GM23338 (cell line): ENCODE results near the gene KDM4E. TPM values are rescaled to one million over a fixed set of nuclear protein-coding genes. Genes with fewer than 3 reads are reported as not detected.

Experiments
- ATAC-seq: fragments of 200-7000 bp; cut with Tn5 transposase; 3 replicates; pipeline ENCODE4 v1.9.1; 2020
- DNase-seq: peaks from one replicate; pipeline ENCODE4 v3.0.0-alpha.2; 2015; ENCODE audit warnings: low spot score
- H2AFZ ChIP-seq: fragments of 200-600 bp; sonication (generic); 2 replicates; pipeline ENCODE4 v1.8.0; 2016; ENCODE audit warnings: antibody characterized with exemption, mild to moderate bottlenecking, moderate library complexity
- H3F3A ChIP-seq: fragments of 200-600 bp; sonication (generic); replicated peaks from 2 replicates; pipeline ENCODE4 v1.8.0; 2017; ENCODE audit warnings: antibody characterized with exemption, mixed run types, low read depth
- H3K27ac ChIP-seq: fragments of 200-600 bp; sonication (generic); 2 replicates; pipeline ENCODE4 v1.6.1; 2016; ENCODE audit warnings: low read depth
- H3K27me3 ChIP-seq: fragments of 200-600 bp; sonication (generic); 2 replicates; pipeline ENCODE4 v1.8.0; 2016; ENCODE audit warnings: mild to moderate bottlenecking, mixed run types, moderate library complexity; ENCODE audit not compliant: insufficient read depth
- H3K36me3 ChIP-seq: fragments of 200-600 bp; sonication (generic); 2 replicates; pipeline ENCODE4 v1.8.0; 2016; ENCODE audit warnings: mild to moderate bottlenecking; ENCODE audit not compliant: insufficient read depth
- H3K4me1 ChIP-seq: fragments of 200-600 bp; sonication (generic); 2 replicates; pipeline ENCODE4 v1.8.0; 2016; ENCODE audit warnings: mild to moderate bottlenecking, moderate library complexity; ENCODE audit not compliant: insufficient read depth
- H3K4me2 ChIP-seq: fragments of 200-600 bp; sonication (generic); 2 replicates; pipeline ENCODE4 v1.7.1; 2017; ENCODE audit warnings: mixed run types
- H3K4me3 ChIP-seq: fragments of 200-600 bp; sonication (generic); 2 replicates; pipeline ENCODE4 v1.6.1; 2016; ENCODE audit warnings: mixed run types
- H3K79me2 ChIP-seq: fragments of 200-600 bp; sonication (generic); replicated peaks from 2 replicates; pipeline ENCODE4 v1.8.0; 2017; ENCODE audit warnings: mild to moderate bottlenecking; ENCODE audit not compliant: insufficient read depth
- H3K9me2 ChIP-seq: fragments of 200-600 bp; sonication (generic); 2 replicates; pipeline ENCODE4 v1.8.0; 2017; ENCODE audit not compliant: insufficient read depth
- H4K20me1 ChIP-seq: fragments of 200-600 bp; sonication (generic); replicated peaks from 2 replicates; pipeline ENCODE4 v1.8.0; 2017; ENCODE audit warnings: mild to moderate bottlenecking; ENCODE audit not compliant: insufficient read depth
- H3K27ac Mint-ChIP-seq: 2 replicates; pipeline ENCODE4 v1.8.0; 2020; ENCODE audit warnings: inconsistent platforms, mild to moderate bottlenecking, moderate library complexity, mixed read lengths
- H3K27me3 Mint-ChIP-seq: 3 replicates; pipeline ENCODE4 v1.8.0; 2022; ENCODE audit warnings: low read depth, mild to moderate bottlenecking, moderate library complexity, mixed read lengths, inconsistent platforms; ENCODE audit not compliant: insufficient read depth, poor library complexity
- H3K36me3 Mint-ChIP-seq: 3 replicates; pipeline ENCODE4 v1.8.0; 2021; ENCODE audit warnings: low read depth, mild to moderate bottlenecking, inconsistent platforms, moderate library complexity, mixed read lengths
- H3K4me1 Mint-ChIP-seq: 3 replicates; pipeline ENCODE4 v1.8.0; 2020; ENCODE audit warnings: mild to moderate bottlenecking, inconsistent platforms, mixed read lengths
- H3K4me3 Mint-ChIP-seq: 3 replicates; pipeline ENCODE4 v1.8.0; 2021; ENCODE audit warnings: moderate library complexity, mild to moderate bottlenecking, inconsistent platforms, mixed read lengths
- H3K9me3 Mint-ChIP-seq: 3 replicates; pipeline ENCODE4 v1.8.0; 2020; ENCODE audit warnings: moderate library complexity, mild to moderate bottlenecking, inconsistent platforms, mixed read lengths
- CREB1 ChIP-seq: fragments of 250-450 bp; sonication (Bioruptor Pico); IDR thresholded peaks from 2 replicates; pipeline ENCODE4 v1.5.0; 2020; ENCODE audit warnings: low read depth, mild to moderate bottlenecking, moderate library complexity
- ETS1 ChIP-seq: IDR thresholded peaks from 2 replicates; pipeline ENCODE4 v1.6.1; 2016; ENCODE audit warnings: antibody characterized with exemption
- EZH2 ChIP-seq: fragments of 200-600 bp; sonication (generic); IDR thresholded peaks from one replicate; pipeline ENCODE4 v1.8.0; 2017; ENCODE audit warnings: antibody characterized with exemption, mild to moderate bottlenecking, low read depth; ENCODE audit not compliant: unreplicated experiment
- EZH2phosphoT487 ChIP-seq: fragments of 200-600 bp; sonication (generic); IDR thresholded peaks from one replicate; pipeline ENCODE4 v1.8.1; 2018; ENCODE audit warnings: antibody characterized with exemption; ENCODE audit not compliant: unreplicated experiment
- JUNB ChIP-seq: IDR thresholded peaks from one replicate; pipeline ENCODE4 v1.6.1; 2016; ENCODE audit warnings: antibody characterized with exemption; ENCODE audit not compliant: unreplicated experiment
- NANOG ChIP-seq: IDR thresholded peaks from 2 replicates; pipeline ENCODE4 v1.6.1; 2016; ENCODE audit warnings: antibody characterized with exemption, borderline replicate concordance
- POLR2AphosphoS5 ChIP-seq: IDR thresholded peaks from 2 replicates; pipeline ENCODE4 v1.6.1; 2016; ENCODE audit warnings: antibody characterized with exemption, low read depth
- STAT1 ChIP-seq: IDR thresholded peaks from one replicate; pipeline ENCODE4 v1.6.1; 2016; ENCODE audit warnings: antibody characterized with exemption; ENCODE audit not compliant: unreplicated experiment
- ZNF114 ChIP-seq: fragments of 250-450 bp; sonication (Bioruptor Pico); IDR thresholded peaks from 2 replicates; pipeline ENCODE4 v1.5.0; 2020; ENCODE audit warnings: mild to moderate bottlenecking, moderate library complexity
- ZNF331 ChIP-seq: fragments of 250-450 bp; sonication (Bioruptor Pico); IDR thresholded peaks from 2 replicates; pipeline ENCODE4 v1.5.0; 2020; ENCODE audit warnings: low read depth, mild to moderate bottlenecking, moderate library complexity
- ZNF462 ChIP-seq: fragments of 250-450 bp; sonication (Bioruptor Pico); IDR thresholded peaks from 2 replicates; pipeline ENCODE4 v1.5.0; 2020; ENCODE audit warnings: mild to moderate bottlenecking, moderate library complexity
- polyA plus RNA-seq: library from polyadenylated mRNA; unstranded; fragments of >200 nt; fragmentation: Nextera tagmentation; extraction: Ambion mirVana; gene quantifications from 2 replicates; pipeline ENCODE4 v1.2.1, GENCODE V29; 2016
- total RNA-seq: library from RNA; depleted of rRNA; stranded (reverse); fragments of >200 nt; shearing (Covaris generic); gene quantifications from 2 replicates; pipeline ENCODE4 v1.2.3, GENCODE V29; 2014

KDM4E gene
- total and polyA plus RNA-seq, 2 experiments from 2014 or later, result not detected

GRCh38 chr11:95072948-95073347 lies 47.9 kb downstream of the KDM4E start:
- TF ChIP-seq ZNF331 (CRISPR knock-in tag) (no peak), CREB1 (CRISPR knock-in tag) (no peak), STAT1 (no peak), JUNB (no peak), EZH2 (no peak), ZNF114 (CRISPR knock-in tag) (no peak), POLR2AphosphoS5 (no peak), NANOG (no peak), ETS1 (no peak)
- DNase-seq (no peak), ATAC-seq (no peak)
- no peaks in the 10 kb centered on the region for H3K27me3 ChIP-seq
- H3F3A ChIP-seq, result peaks cover 2% of the 10 kb centered on the region
- H3K4me1 ChIP-seq, result 0 out of 2 replicates have a peak, but pooled peaks cover 4% of the 10 kb centered on the region
- H3K9me2 ChIP-seq, result 0 out of 2 replicates have a peak, but pooled peaks cover 3% of the 10 kb centered on the region
- Mint-ChIP-seq H3K27me3 (peaks cover 6% of the 10 kb centered on the region), H3K27ac (no peak overlapping the region), H3K4me1 (peaks cover 12% of the 10 kb centered on the region), H3K36me3 (peaks cover 9% of the 10 kb centered on the region; the same call in 1 of the 3 replicates), H3K4me3 (no peak overlapping the region), H3K9me3 (no peaks in the 10 kb centered on the region; the same call in 2 of the 3 replicates)
- no peak overlapping the region for H3K4me3 ChIP-seq
- peaks cover 8% of the 10 kb centered on the region; the same call in 1 of the 2 replicates for H3K79me2 ChIP-seq
- H3K36me3 ChIP-seq, result no peaks in the 10 kb centered on the region
- no peaks in the 10 kb centered on the region for H4K20me1 ChIP-seq
- H2AFZ ChIP-seq, result no peak overlapping the region
- no peak overlapping the region for H3K4me2 ChIP-seq
- no peak overlapping the region for H3K27ac ChIP-seq

- DNase-seq, result no peak
- no peak for TF ChIP-seq ZNF462 (CRISPR knock-in tag)
- no peak for TF ChIP-seq JUNB
- TF ChIP-seq ZNF114 (CRISPR knock-in tag), result no peak
- TF ChIP-seq POLR2AphosphoS5, result no peak
- no peak for TF ChIP-seq ETS1
- TF ChIP-seq STAT1, result no peak
- no peak for TF ChIP-seq CREB1 (CRISPR knock-in tag)
- no peak for TF ChIP-seq EZH2phosphoT487
- no peak for TF ChIP-seq NANOG
These were observed 49.9 kb downstream of the KDM4E start for GRCh38 chr11:95074792-95075563.

More at GRCh38 chr11:95074792-95075563, 49.9 kb downstream of the KDM4E start:
- 0 out of 2 replicates have a peak, but pooled peaks cover 3% of the 10 kb centered on the region for H3K9me2 ChIP-seq
- Mint-ChIP-seq H3K4me1 (peaks cover 7% of the 10 kb centered on the region; the same call in 2 of the 3 replicates), H3K4me3 (no peak overlapping the region), H3K36me3 (peaks cover 6% of the 10 kb centered on the region; the same call in 1 of the 3 replicates), H3K27ac (no peak overlapping the region), H3K27me3 (peaks cover under 1% of the 10 kb centered on the region), H3K9me3 (no peaks in the 10 kb centered on the region; the same call in 2 of the 3 replicates)
- H3K4me1 ChIP-seq, result no peaks in the 10 kb centered on the region
- H3K36me3 ChIP-seq, result no peaks in the 10 kb centered on the region
- H4K20me1 ChIP-seq, result no peaks in the 10 kb centered on the region
- H3K27me3 ChIP-seq, result no peaks in the 10 kb centered on the region
- no peaks in the 10 kb centered on the region for H3K79me2 ChIP-seq
- H3K4me3 ChIP-seq, result no peak overlapping the region
- H3F3A ChIP-seq, result no peaks in the 10 kb centered on the region
- ATAC-seq, result no peak
- no peak overlapping the region for H3K27ac ChIP-seq
- H2AFZ ChIP-seq, result no peak overlapping the region
- no peak overlapping the region for H3K4me2 ChIP-seq
